ENCODE measurements around the gene BCL11A.
"Not testable (repeated sequence)": the region's sequence is repeated elsewhere in the genome, so short reads cannot be mapped to it uniquely, and the experiment has no call there.

The BCL11A gene

GRCh38 chr2:60423505-60423904 lies 129.9 kb downstream of the BCL11A start:
- no peak for DNase-seq

GRCh38 chr2:60422826-60423483 lies 130.5 kb downstream of the BCL11A start:
- no peak for DNase-seq

GRCh38 chr2:60417210-60417609 lies 136.2 kb downstream of the BCL11A start:
- not testable (repeated sequence) for DNase-seq

GRCh38 chr2:60416221-60417008 lies 137.0 kb downstream of the BCL11A start:
- no peak for DNase-seq

GRCh38 chr2:60415814-60416213 lies 137.6 kb downstream of the BCL11A start:
- no peak for DNase-seq

- DNase-seq, result no peak
These were observed 138.8 kb downstream of the BCL11A start for GRCh38 chr2:60414495-60415138.

- no peak for DNase-seq
These were observed 139.7 kb downstream of the BCL11A start for GRCh38 chr2:60413814-60414168.

GRCh38 chr2:60413069-60413813 lies 140.2 kb downstream of the BCL11A start:
- no peak for DNase-seq

GRCh38 chr2:60412620-60413019 lies 140.8 kb downstream of the BCL11A start:
- DNase-seq, result no peak

- DNase-seq, result no peak
These were observed 141.4 kb downstream of the BCL11A start for GRCh38 chr2:60412027-60412426.

GRCh38 chr2:60411295-60411694 lies 142.2 kb downstream of the BCL11A start:
- no peak for DNase-seq

- DNase-seq, result no peak
These were observed 142.9 kb downstream of the BCL11A start for GRCh38 chr2:60410456-60411146.

GRCh38 chr2:60409531-60409871 lies 144.0 kb downstream of the BCL11A start:
- DNase-seq, result no peak

GRCh38 chr2:60408811-60409530 lies 144.5 kb downstream of the BCL11A start:
- no peak for DNase-seq

- no peak for DNase-seq
These were observed 145.2 kb downstream of the BCL11A start for GRCh38 chr2:60408207-60408606.

GRCh38 chr2:60407398-60407797 lies 146.1 kb downstream of the BCL11A start:
- DNase-seq, result no peak

GRCh38 chr2:60406192-60406591 lies 147.3 kb downstream of the BCL11A start:
- no peak for DNase-seq

GRCh38 chr2:60405271-60405919 lies 148.1 kb downstream of the BCL11A start:
- DNase-seq, result no peak
